ENCODE results near the gene KCNG3.

- TF ChIP-seq CTCF (IDR thresholded peaks at IDR 0.05) = no peak
- TF ChIP-seq POLR2A (IDR thresholded peaks at IDR 0.05) = no peak
- TF ChIP-seq EP300 (IDR thresholded peaks at IDR 0.05) = no peak
Observed at GRCh38 chr2:42421601-42422239, 72.1 kb downstream of the KCNG3 start.
